T-helper 1 cell treated with Interleukin-12 subunit alpha and Interleukin-12 subunit beta and Interleukin-4 antibody, amounts not matched to agents 30 μg/mL and 1 μg/mL, for 36 hours (primary cell): Measurements from ENCODE around the gene AIF1L.

Experiments
- H3K27ac Mint-ChIP-seq: one replicate; pipeline ENCODE4 v1.8.0; 2021; ENCODE audit warnings: mild to moderate bottlenecking, mixed read lengths
- H3K27me3 Mint-ChIP-seq: one replicate; pipeline ENCODE4 v1.8.0; 2021; ENCODE audit warnings: low read depth, mixed read lengths
- H3K36me3 Mint-ChIP-seq: one replicate; pipeline ENCODE4 v1.8.0; 2021; ENCODE audit warnings: low read depth, mixed read lengths
- H3K4me1 Mint-ChIP-seq: one replicate; pipeline ENCODE4 v1.8.0; 2021; ENCODE audit warnings: low read depth, mixed read lengths
- H3K4me3 Mint-ChIP-seq: one replicate; pipeline ENCODE4 v1.8.0; 2021; ENCODE audit warnings: mild to moderate bottlenecking, moderate library complexity, mixed read lengths
- H3K9me3 Mint-ChIP-seq: one replicate; pipeline ENCODE4 v1.8.0; 2021; ENCODE audit warnings: mixed read lengths

Gene AIF1L

GRCh38 chr9:131068076-131068816, 28.1 kb upstream of the AIF1L start:
- H3K27ac Mint-ChIP-seq = no peak overlapping the region
- H3K9me3 Mint-ChIP-seq = no peaks in the 10 kb centered on the region
- no peaks in the 10 kb centered on the region for H3K4me1 Mint-ChIP-seq
- no peak overlapping the region for H3K4me3 Mint-ChIP-seq
- H3K36me3 Mint-ChIP-seq = no peaks in the 10 kb centered on the region
- H3K27me3 Mint-ChIP-seq = no peaks in the 10 kb centered on the region

- Mint-ChIP-seq H3K36me3 (no peaks in the 10 kb centered on the region), H3K27me3 (no peaks in the 10 kb centered on the region), H3K9me3 (no peaks in the 10 kb centered on the region), H3K27ac (no peak overlapping the region), H3K4me1 (no peaks in the 10 kb centered on the region), H3K4me3 (no peak overlapping the region)
Observed at GRCh38 chr9:131069699-131070098, 26.6 kb upstream of the AIF1L start.

DNA sequence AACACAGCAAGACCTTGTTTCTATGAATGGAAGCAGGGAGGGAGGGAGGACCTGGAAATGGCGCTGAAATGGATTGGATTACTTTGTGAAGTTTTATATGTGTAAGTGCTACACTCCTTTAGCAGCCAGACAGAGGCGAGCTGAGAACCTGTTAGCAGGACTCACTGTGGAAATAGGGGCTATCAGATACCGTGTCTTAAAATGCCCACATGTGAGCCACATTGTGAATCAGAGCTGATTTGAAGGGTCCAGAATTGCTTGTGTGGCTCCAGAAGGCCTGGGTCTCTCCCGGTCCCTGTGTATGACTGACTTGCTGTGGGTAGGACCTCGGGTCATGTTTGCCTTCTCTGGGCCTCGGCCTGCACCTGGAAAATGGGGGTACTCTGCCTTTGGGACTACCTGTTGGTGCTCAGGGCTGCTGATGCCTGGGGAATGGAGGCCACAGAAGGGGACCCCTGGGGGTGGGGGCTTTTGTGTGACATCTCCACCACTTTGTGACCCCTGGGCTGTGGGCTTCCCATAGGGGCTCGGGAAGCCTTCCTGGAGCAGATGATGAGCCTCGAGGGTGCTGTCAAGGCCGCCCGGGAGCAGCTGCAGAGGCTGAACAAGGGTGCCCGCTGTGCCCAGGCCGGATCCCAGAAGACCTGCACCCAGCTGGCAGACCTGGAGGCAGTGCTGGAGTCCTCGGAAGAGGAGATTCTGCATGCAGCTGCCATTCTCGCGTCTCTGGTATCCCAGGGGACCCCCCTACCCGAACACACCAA, 24.0 kb upstream of the AIF1L start:
- Mint-ChIP-seq H3K36me3 (no peaks in the 10 kb centered on the region), H3K4me1 (no peaks in the 10 kb centered on the region), H3K4me3 (no peak overlapping the region), H3K27ac (no peak overlapping the region), H3K27me3 (no peaks in the 10 kb centered on the region), H3K9me3 (no peaks in the 10 kb centered on the region)

DNA sequence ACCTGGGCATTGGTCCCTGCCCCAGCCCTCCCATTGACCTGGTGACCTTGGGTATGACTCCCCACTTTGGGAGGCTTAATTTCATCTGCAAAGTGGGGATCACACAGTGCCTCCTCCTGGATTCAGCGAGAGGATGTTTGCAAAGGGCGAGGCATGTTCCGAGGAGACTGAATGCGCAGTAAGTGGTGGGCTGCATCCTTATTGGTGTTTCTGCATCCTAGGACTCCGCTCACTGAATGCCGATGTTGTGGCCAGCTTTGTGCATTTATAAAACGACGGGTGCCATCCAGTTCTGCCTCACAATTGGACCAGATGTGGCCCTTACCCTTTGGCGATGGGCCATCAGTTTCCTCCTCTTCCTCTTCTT, 23.5 kb upstream of the AIF1L start:
- no peaks in the 10 kb centered on the region for H3K36me3 Mint-ChIP-seq

DNA sequence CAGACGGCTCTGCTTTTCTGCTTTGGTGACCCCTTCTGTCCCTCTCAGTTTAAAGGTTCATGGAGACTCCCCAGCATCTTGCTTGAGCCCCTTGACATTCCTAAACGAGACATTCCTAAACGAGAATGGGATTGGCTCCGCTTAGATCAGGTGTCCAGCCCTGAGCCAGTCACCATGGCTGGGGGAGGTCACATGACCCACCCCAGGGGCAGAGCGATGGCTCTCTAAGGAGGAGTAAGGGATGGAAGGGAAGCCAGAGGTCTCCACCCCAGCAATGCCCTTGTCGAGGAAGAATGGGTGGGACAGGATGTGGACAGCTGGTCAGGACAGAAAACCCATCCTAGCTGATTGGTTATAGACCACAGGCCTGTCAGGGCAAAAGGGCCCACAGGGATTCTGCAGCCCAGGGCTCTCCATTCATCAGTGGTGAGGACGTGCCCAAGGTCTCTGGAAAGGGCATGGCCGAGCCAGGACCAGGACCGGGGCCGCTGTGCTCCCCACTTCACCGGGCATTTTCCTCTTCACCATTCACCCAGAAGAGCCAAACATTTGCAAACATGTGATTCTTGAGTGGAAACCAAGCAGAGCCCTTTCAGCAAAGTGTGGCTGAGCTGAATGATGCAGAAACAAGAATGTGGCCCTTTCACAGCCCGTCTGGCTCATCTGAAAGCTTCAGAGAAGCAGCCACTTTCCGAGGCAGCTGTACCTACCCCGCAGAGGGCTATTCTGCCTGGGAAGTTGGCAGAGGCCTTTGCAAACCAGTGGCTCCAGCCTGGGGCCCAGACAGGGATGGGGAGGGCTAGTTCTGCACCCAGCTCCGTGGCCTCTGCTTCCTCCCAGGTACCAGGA, 19.8 kb upstream of the AIF1L start:
- no peaks in the 10 kb centered on the region for H3K9me3 Mint-ChIP-seq
- H3K36me3 Mint-ChIP-seq = no peaks in the 10 kb centered on the region
- no peak overlapping the region for H3K27ac Mint-ChIP-seq
- H3K27me3 Mint-ChIP-seq = no peaks in the 10 kb centered on the region
- no peaks in the 10 kb centered on the region for H3K4me1 Mint-ChIP-seq
- no peak overlapping the region for H3K4me3 Mint-ChIP-seq

More for the DNA sequence above, 23.5 kb upstream of the AIF1L start:
- Mint-ChIP-seq H3K4me1 (no peaks in the 10 kb centered on the region), H3K27me3 (no peaks in the 10 kb centered on the region), H3K27ac (no peak overlapping the region), H3K9me3 (no peaks in the 10 kb centered on the region), H3K4me3 (no peak overlapping the region)

- Mint-ChIP-seq H3K36me3 (no peaks in the 10 kb centered on the region), H3K27ac (no peak overlapping the region), H3K27me3 (no peaks in the 10 kb centered on the region), H3K4me1 (no peaks in the 10 kb centered on the region), H3K4me3 (no peak overlapping the region), H3K9me3 (no peaks in the 10 kb centered on the region)
Observed at GRCh38 chr9:131078427-131079366, 17.6 kb upstream of the AIF1L start.

- no peaks in the 10 kb centered on the region for H3K36me3 Mint-ChIP-seq
- no peaks in the 10 kb centered on the region for H3K4me1 Mint-ChIP-seq
- no peak overlapping the region for H3K27ac Mint-ChIP-seq
- no peaks in the 10 kb centered on the region for H3K27me3 Mint-ChIP-seq
- no peaks in the 10 kb centered on the region for H3K9me3 Mint-ChIP-seq
- no peak overlapping the region for H3K4me3 Mint-ChIP-seq
Observed at GRCh38 chr9:131080589-131080988, 15.7 kb upstream of the AIF1L start.

- no peak overlapping the region for H3K27ac Mint-ChIP-seq
Observed at GRCh38 chr9:131081868-131082267, 14.5 kb upstream of the AIF1L start.

DNA sequence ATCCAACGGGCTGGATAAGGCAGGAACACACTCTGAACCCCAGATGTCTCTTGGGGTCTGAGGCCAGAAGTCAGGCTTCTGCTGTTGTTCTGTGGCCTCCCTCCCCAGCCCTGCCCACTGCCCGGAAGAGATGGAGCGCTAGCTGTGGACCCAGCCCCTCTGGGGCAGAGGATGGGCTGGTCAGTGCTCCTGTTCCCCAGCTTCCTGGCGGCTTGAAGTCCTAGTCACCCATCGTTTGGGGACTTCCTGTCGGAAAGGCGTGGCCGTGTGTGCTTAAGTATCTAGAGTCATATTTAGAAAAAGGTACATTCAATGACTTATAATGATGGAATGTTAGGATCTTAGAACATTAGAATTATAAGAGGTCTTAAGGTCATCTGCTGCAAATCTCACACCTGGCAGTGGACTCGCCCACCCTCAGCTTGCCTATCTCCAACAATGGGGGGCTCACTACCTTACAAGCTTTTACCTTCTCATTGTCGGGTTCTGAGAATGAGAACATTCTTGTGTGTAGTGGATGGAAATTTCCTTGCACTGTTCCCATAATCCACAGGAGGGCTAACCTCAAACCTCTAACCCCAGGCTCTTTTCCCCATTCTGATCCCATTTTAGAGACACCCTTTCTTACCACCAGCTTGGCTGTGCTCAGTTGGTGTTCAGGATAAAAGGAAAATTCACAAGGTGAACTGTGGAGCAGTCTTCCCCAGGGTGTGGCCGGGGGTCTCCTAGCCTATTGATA, 13.4 kb upstream of the AIF1L start:
- Mint-ChIP-seq H3K9me3 (no peaks in the 10 kb centered on the region), H3K27me3 (no peaks in the 10 kb centered on the region), H3K36me3 (no peaks in the 10 kb centered on the region), H3K27ac (no peak overlapping the region), H3K4me3 (no peak overlapping the region), H3K4me1 (no peaks in the 10 kb centered on the region)

More at GRCh38 chr9:131081868-131082267, 14.5 kb upstream of the AIF1L start:
- H3K9me3 Mint-ChIP-seq = no peaks in the 10 kb centered on the region
- H3K27me3 Mint-ChIP-seq = no peaks in the 10 kb centered on the region
- H3K36me3 Mint-ChIP-seq = no peaks in the 10 kb centered on the region
- H3K4me3 Mint-ChIP-seq = no peak overlapping the region
- H3K4me1 Mint-ChIP-seq = no peaks in the 10 kb centered on the region

DNA sequence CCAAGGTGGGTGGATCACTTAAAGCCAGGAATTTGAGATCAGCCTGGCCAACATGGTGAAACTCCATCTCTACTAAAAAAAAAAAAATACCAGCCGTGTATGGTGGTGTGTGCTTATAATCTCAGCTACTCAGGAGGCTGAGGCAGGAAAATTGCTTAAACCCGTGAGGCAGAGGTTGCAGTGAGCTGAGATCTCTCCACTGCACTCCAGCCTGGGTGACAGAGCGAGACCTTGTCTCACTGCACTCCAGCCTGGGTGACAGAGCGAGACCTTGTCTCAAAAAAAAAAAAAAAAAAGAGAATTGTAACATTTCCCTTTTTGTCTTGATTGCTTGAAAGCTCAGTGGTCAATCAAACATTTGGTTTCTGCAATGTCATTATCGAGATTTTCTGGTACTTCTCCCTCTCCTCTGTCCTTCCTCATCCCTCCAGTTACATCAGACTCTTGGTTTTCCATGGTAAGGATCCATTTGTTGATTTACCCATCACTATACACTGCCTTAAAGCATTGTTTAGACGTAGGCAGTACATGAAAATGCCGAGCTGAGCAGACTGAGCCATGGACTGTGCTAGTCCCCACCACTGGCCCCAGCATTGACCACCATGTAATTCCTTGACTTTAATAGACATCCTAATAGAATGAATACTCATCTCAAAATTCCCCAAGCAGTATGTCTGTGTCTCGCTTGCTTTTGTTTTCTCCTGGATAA, 11.5 kb upstream of the AIF1L start:
- Mint-ChIP-seq H3K27ac (no peak overlapping the region), H3K4me3 (no peak overlapping the region), H3K27me3 (no peaks in the 10 kb centered on the region), H3K36me3 (no peaks in the 10 kb centered on the region), H3K9me3 (no peaks in the 10 kb centered on the region), H3K4me1 (no peaks in the 10 kb centered on the region)

DNA sequence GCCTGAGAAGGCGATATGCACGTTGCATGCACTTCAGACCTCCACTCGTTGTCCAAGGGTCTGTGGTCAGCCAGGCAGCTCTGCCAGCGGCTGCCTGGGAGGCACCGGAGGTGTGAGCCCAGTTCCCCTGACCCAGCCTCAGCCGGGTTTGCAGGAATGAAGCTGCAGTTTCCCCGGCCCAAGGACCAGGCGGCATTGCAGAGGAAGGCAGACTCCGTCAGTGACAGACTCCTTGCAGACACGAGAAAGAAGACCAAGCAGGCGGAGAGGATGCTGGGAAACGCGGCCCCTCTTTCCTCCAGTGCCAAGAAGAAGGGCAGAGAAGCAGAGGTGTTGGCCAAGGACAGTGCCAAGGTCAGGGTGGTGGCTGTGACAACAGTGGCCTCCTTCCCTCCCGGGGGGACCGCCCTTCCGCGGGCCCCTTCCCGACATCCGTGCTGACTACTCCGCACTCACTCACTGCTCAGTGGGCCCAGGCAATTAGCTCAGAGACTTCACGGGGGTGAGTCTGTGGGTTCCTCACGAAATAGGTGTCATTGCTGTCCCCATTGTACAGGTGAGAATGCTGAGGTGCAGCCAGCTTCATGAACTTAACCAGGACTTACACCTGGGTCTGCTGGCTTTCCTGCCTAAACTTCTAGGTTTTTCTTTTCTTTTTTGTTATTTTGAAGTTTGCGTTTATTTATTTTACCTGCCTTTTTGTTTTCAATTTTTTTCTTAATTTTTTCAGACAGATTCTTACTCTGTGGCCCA, 10.8 kb upstream of the AIF1L start:
- Mint-ChIP-seq H3K4me1 (no peaks in the 10 kb centered on the region), H3K36me3 (no peaks in the 10 kb centered on the region), H3K27ac (no peak overlapping the region), H3K27me3 (no peaks in the 10 kb centered on the region), H3K9me3 (no peaks in the 10 kb centered on the region), H3K4me3 (no peak overlapping the region)

DNA sequence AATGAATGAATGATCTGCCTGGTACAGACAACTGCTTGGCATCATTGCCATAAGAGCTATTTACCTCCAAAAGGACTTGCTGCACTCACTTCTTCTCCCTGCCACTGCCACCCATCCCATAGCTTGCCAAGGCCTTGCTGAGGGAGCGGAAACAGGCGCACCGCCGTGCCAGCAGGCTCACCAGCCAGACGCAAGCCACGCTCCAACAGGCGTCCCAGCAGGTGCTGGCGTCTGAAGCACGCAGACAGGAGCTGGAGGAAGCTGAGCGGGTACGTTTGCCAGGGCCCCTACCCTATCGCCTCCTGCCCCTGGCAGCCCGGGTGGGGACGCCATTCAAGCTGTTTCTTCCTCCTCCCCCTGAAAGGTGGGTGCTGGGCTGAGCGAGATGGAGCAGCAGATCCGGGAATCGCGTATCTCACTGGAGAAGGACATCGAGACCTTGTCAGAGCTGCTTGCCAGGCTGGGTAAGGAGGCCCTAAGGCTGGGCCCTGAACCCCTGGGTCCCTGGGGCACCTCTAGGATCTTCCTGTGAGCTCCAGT, 8.9 kb upstream of the AIF1L start:
- Mint-ChIP-seq H3K27ac (no peak overlapping the region), H3K9me3 (no peaks in the 10 kb centered on the region), H3K4me3 (no peak overlapping the region), H3K4me1 (no peaks in the 10 kb centered on the region), H3K27me3 (no peaks in the 10 kb centered on the region), H3K36me3 (no peaks in the 10 kb centered on the region)
